Heart right ventricle (tissue), 16 donors: ENCODE results near the gene HBG1. TPM values are rescaled to one million over a fixed set of nuclear protein-coding genes. Genes with fewer than 3 reads are reported as not detected.

ENCODE experiments used
- ATAC-seq, 8 donors: fragments of 200-7000 bp; cut with Tn5 transposase; one replicate each; pipeline ENCODE4 v1.9.1; 2020; ENCODE audit warnings: mild to moderate bottlenecking in 8 of 8, moderate library complexity in 8 of 8, moderate number of reproducible peaks in 1 of 8
- DNase-seq, 2 donors: peaks; one replicate each; pipeline ENCODE4 v3.0.0-alpha.2; 2020
- H3K27ac ChIP-seq, 10 donors: fragments of 200-600 bp; sonication (generic) in 2 of 10; one replicate each; pipeline versions ENCODE4 v1.5.0 to v1.8.0; 2020 to 2022; ENCODE audit warnings: mild to moderate bottlenecking in 3 of 10
- H3K27me3 ChIP-seq, 7 donors: fragments of 200-600 bp; one replicate each; pipeline ENCODE4 v1.8.0; 2021 to 2022; ENCODE audit warnings: mild to moderate bottlenecking in 2 of 7
- H3K36me3 ChIP-seq, 9 donors: fragments of 200-600 bp; sonication (generic) in 1 of 9; one replicate each; pipeline versions ENCODE4 v1.5.0 to v1.8.0; 2020 to 2022; ENCODE audit warnings: mild to moderate bottlenecking in 2 of 9
- H3K4me1 ChIP-seq, 9 donors: fragments of 200-600 bp; sonication (generic) in 1 of 9; one replicate each; pipeline versions ENCODE4 v1.5.0 to v1.8.0; 2020 to 2022; ENCODE audit warnings: mild to moderate bottlenecking in 4 of 9
- H3K4me3 ChIP-seq, 10 donors: fragments of 200-600 bp; sonication (generic) in 2 of 10; one replicate each; pipeline versions ENCODE4 v1.5.0 to v1.8.0; 2020 to 2022; ENCODE audit warnings: mild to moderate bottlenecking in 7 of 10, moderate library complexity in 2 of 10
- H3K9me3 ChIP-seq, 11 donors: fragments of 200-600 bp in 10 of 11; sonication (generic) in 2 of 11; one replicate each; pipeline versions ENCODE4 v1.5.0 to v1.8.0; 2013 to 2022; ENCODE audit warnings: mild to moderate bottlenecking in 2 of 11, control low read depth in 1 of 11, moderate library complexity in 1 of 11
- CTCF ChIP-seq, 9 donors: fragments of 200-600 bp; sonication (generic) in 2 of 9; IDR thresholded peaks; one replicate each; pipeline versions ENCODE4 v1.5.0 to v1.8.0; 2021 to 2022; ENCODE audit warnings: antibody characterized with exemption in 9 of 9, mild to moderate bottlenecking in 5 of 9, moderate library complexity in 1 of 9
- WGBS, 2 donors: extraction: QIAGEN DNeasy Blood & Tissue Kit; methylation state at CpG; one replicate each; pipeline ENCODE4 v1.1.7; 2013; ENCODE audit warnings: inconsistent platforms in 1 of 2; 5-methylcytosine and 5-hydroxymethylcytosine counted together
- intact Hi-C, 10 donors: fragments of 100-400 bp; cut with DNase I; formaldehyde crosslinking; loops; one replicate each; pipeline versions ENCODE4 v1.11.1 to v1.14.2; 2022
- polyA plus RNA-seq, 2 donors: library from polyadenylated mRNA; stranded (reverse); fragments of 200-250 nt; gene quantifications; one replicate each; pipeline ENCODE4 v1.2.3, GENCODE V29; 2013
- total RNA-seq, 10 donors: library from RNA; stranded (reverse); fragmentation: NEBNext Ultra II Directional in 3 of 10; extraction: Animal tissue kit (Norgen Biotek cat#: 25700) in 3 of 10; gene quantifications; one replicate each; pipeline versions ENCODE4 v1.2.1 to v1.2.4, GENCODE V29; 2021 to 2023
- donor health status: Arrhythmogenic right ventricular cardiomyopathy.
- donor health status: ischemic (EF 13 %, LVEDD 7.1; RV severe dilation, severe dysfunction).
- donor health status: healthy with polysubstance abuse.
- donor health status: DM: no; HTN: yes; CAD: no.
- donor health status: DM: no; HTN: no; CAD: no.
- donor health status: ischemic (EF 25% LVEDD 6.9; RV normal size, moderate dysfunction).
- donor health status: ischemic (EF 25% LVEDD 5.7; RV mildly dilated, moderate dysfunction).
- donor health status: healthy.
- donor health status: DM: yes; HTN: yes; CAD: no.
- donor health status: Ischemic cardiomyopathy.
- donor health status: ischemic (EF 35%, LVEDD 5.7; RV mildly dilated, moderate dysfunction).
- donor health status: nonischemic (EF 11% LVEDD 7.7; RV severe dilation, severe dysfunction).
- donor health status: DM: yes; HTN: yes; CAD: no.
- donor health status: PGD.
- donor health status: ischemic (EF 29% LVEDD 5.4; RV normal size, mild dysfunction).
- donor health status: nonischemic (EF 23%, LVEDD 6.1; RV moderate dilation, normal function).

The HBG1 gene
- total and polyA plus RNA-seq, 12 donors, result 0.20 to 0.30 TPM; not detected in 10

GRCh38 chr11:5281596-5281995 lies 31.9 kb upstream of the HBG1 start:
- H3K27ac ChIP-seq, result no peak overlapping the region
- H3K4me3 ChIP-seq, result no peak overlapping the region

GRCh38 chr11:5280582-5281102 lies 31.0 kb upstream of the HBG1 start:
- intact Hi-C loops, result loop anchor here in 1 of 10 donors (10.0 kb wide), 1 partner anchor 76 kb away; the partner anchor contains the start of gene OR51V1
- peak; percentile 8 to 16 for DNase-seq
- Histone ChIP-seq H3K27me3 (peaks cover 0 to 2% (median 0%) of the 10 kb centered on the region in 7 donors), H3K27ac (no peak overlapping the region), H3K36me3 (no peaks in the 10 kb centered on the region), H3K4me3 (no peak overlapping the region), H3K4me1 (no peaks in the 10 kb centered on the region), H3K9me3 (no peaks in the 10 kb centered on the region)
- ATAC-seq, result peak in 4 of 8 donors; percentile 38 to 95 (median 56)
- TF ChIP-seq CTCF (IDR thresholded peaks at IDR 0.05), result no peak
- WGBS, 2 donors, result 54 to 57% methylated on average over 3 of the region's 3 CpGs

More at GRCh38 chr11:5281596-5281995, 31.9 kb upstream of the HBG1 start:
- TF ChIP-seq CTCF (IDR thresholded peaks at IDR 0.05), result no peak
- Histone ChIP-seq H3K36me3 (no peaks in the 10 kb centered on the region), H3K4me1 (no peaks in the 10 kb centered on the region), H3K27me3 (no peaks in the 10 kb centered on the region), H3K9me3 (no peaks in the 10 kb centered on the region)
- DNase-seq (no peak), ATAC-seq (no peak)
- intact Hi-C loops, result loop anchor here in 1 of 10 donors (10.0 kb wide), 1 partner anchor 77 kb away; the partner anchor contains the start of gene OR51V1

DNA sequence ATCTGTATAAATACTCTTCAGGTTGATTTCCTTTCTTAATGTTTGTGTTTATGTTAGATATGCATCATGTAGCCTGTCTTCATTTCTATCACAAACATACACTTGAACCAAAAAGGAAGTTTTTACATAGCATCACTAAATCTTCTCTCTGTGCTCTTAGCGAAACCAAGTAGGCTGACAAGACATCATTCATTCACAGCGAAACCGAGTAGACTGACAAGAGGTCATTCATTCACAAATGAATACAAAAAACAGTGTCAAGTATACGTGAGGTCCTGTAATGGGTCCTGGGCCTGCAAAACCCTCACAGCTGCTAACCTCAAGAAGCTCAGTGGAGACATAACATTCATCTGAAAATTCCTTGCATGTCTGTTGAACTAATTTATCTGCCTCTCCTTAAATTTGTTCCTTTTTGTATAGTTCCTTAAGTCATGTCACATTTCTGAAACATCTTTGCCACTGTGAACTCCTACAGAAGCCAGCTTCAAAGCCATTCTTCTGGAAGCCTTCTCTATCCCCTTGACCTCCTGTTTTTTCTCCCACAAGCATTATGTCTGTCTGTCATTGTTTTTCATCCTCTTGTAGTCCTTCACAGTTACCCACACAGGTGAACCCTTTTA lies 29.9 kb upstream of the HBG1 start:
- intact Hi-C loops, result loop anchor here in 1 of 10 donors (10.0 kb wide), 1 partner anchor 75 kb away; the partner anchor contains the start of gene OR51V1
- H3K27ac ChIP-seq, result no peak overlapping the region
- DNase-seq (no peak), ATAC-seq (no peak)
- no peak for TF ChIP-seq CTCF (IDR thresholded peaks at IDR 0.05)
- WGBS, 2 donors, result 83 to 86% methylated on average over 4 of the region's 4 CpGs
- H3K36me3 ChIP-seq, result no peaks in the 10 kb centered on the region
- no peaks in the 10 kb centered on the region for H3K4me1 ChIP-seq
- H3K27me3 ChIP-seq, result peaks cover 0 to 2% (median 0%) of the 10 kb centered on the region in 7 donors
- H3K4me3 ChIP-seq, result no peak overlapping the region
- no peaks in the 10 kb centered on the region for H3K9me3 ChIP-seq

GRCh38 chr11:5277807-5278382 lies 28.2 kb upstream of the HBG1 start:
- WGBS, 2 donors, result 44 to 68% methylated on average over 1 of the region's 1 CpG
- H3K36me3 ChIP-seq, result no peaks in the 10 kb centered on the region
- H3K9me3 ChIP-seq, result no peaks in the 10 kb centered on the region
- no peak overlapping the region for H3K4me3 ChIP-seq
- intact Hi-C loops, result no loop called here
- ATAC-seq (no peak), DNase-seq (no peak)
- TF ChIP-seq CTCF (IDR thresholded peaks at IDR 0.05), result no peak
- H3K4me1 ChIP-seq, result no peaks in the 10 kb centered on the region
- H3K27me3 ChIP-seq, result peaks cover 0 to 2% (median 0%) of the 10 kb centered on the region in 7 donors
- H3K27ac ChIP-seq, result no peak overlapping the region
